ENCODE results near the gene CA9.

Gene CA9

DNA sequence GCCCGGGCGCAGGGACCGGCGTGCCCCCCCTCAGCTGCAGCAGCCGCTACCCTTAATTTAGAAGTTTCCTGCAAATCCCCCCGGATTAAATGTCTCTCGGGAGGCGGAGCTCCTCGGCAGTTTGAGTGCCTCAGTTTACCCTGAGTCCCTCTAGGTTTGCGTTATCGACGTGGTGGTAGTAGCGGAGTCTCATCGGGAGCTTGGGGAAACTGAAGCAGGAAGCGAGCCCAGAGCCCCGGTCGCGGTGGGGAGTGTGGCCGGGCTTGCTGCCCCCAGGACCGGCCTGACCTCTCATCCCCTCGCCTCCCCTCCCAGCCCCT is 16.5 kb downstream of the CA9 start:
- 0% methylated on average over 9 of the region's 21 CpGs for WGBS (ENCODE audit: insufficient coverage)
- Histone ChIP-seq H3K9me3 (ENCODE audit: control extremely low read depth in 1 of 5, control insufficient read depth in 4 of 5, insufficient read depth in 2 of 5, low read depth in 1 of 5, low read length in 4 of 5) (no peaks in the 10 kb centered on the region), H3K27me3 (replicated peaks in 2 of 5; ENCODE audit: control insufficient read depth in 4 of 5, insufficient read depth in 5 of 5, low read length in 4 of 5) (no peaks in the 10 kb centered on the region), H3K27ac (ENCODE audit: insufficient read depth in 1 of 2, low read depth in 1 of 2, low read length in 2 of 2, poor library complexity in 1 of 2, severe bottlenecking in 2 of 2) (no peak overlapping the region), H3K4me1 (ENCODE audit: control extremely low read depth in 1 of 4, control insufficient read depth in 4 of 4, insufficient read depth in 4 of 4, low read length in 3 of 4) (peaks cover 0 to 19% (median 18%) of the 10 kb centered on the region in 4 experiments), H3K36me3 (ENCODE audit: control insufficient read depth in 4 of 4, insufficient read depth in 4 of 4, low read length in 3 of 4) (peaks cover 0 to 5% (median 2%) of the 10 kb centered on the region in 4 experiments), H3K4me3 (ENCODE audit: control insufficient read depth in 1 of 7, extremely low read depth in 1 of 7, insufficient read depth in 4 of 7, low read depth in 2 of 7, low read length in 6 of 7) (peak overlapping the region; percentile 44 to 87 (median 74))
- ChIA-PET POLR2A (interaction anchor here (0.7 to 1.4 kb wide), 2 partner anchors 15 to 18 kb away, joined by 3 read pairs; no protein-coding TSS in a partner anchor), CTCF (interaction anchor here (1.1 to 1.4 kb wide), 4 partner anchors 13 to 36 kb away, joined by 3 to 7 read pairs (median 4); partner anchors contain the start of genes CCDC107 and RMRP)
- no peak for DNase-seq

GRCh38 chr9:35690614-35691333 is 17.0 kb downstream of the CA9 start:
- whole genome bisulfite sequencing (ENCODE audit: insufficient coverage) = under 1% methylated on average over 39 of the region's 61 CpGs
- peak overlapping the region in 1 of 2 experiments; percentile 43 for H3K27ac ChIP-seq (ENCODE audit: insufficient read depth in 1 of 2, low read depth in 1 of 2, low read length in 2 of 2, poor library complexity in 1 of 2, severe bottlenecking in 2 of 2)
- H3K36me3 ChIP-seq (ENCODE audit: control insufficient read depth in 4 of 4, insufficient read depth in 4 of 4, low read length in 3 of 4) = peaks cover under 1 to 4% (median 2%) of the 10 kb centered on the region in 4 experiments
- H3K4me3 ChIP-seq (ENCODE audit: control insufficient read depth in 1 of 7, extremely low read depth in 1 of 7, insufficient read depth in 4 of 7, low read depth in 2 of 7, low read length in 6 of 7) = peak overlapping the region; percentile 52 to 87 (median 74)
- DNase-seq = peak; percentile 11 to 46 (median 39)
- CTCF ChIA-PET = interaction anchor here (1.1 to 2.6 kb wide), 12 partner anchors 10 to 38 kb away, joined by 3 to 7 read pairs (median 4); partner anchors contain the start of genes CCDC107 and RMRP
- peaks cover 0 to 19% (median 18%) of the 10 kb centered on the region in 4 experiments for H3K4me1 ChIP-seq (ENCODE audit: control extremely low read depth in 1 of 4, control insufficient read depth in 4 of 4, insufficient read depth in 4 of 4, low read length in 3 of 4)
- POLR2A ChIA-PET = interaction anchor here (0.7 to 1.4 kb wide), 2 partner anchors 16 to 17 kb away, joined by 3 read pairs; no protein-coding TSS in a partner anchor
- H3K9me3 ChIP-seq (ENCODE audit: control extremely low read depth in 1 of 5, control insufficient read depth in 4 of 5, insufficient read depth in 2 of 5, low read depth in 1 of 5, low read length in 4 of 5) = no peaks in the 10 kb centered on the region
- H3K27me3 ChIP-seq (replicated peaks in 2 of 5; ENCODE audit: control insufficient read depth in 4 of 5, insufficient read depth in 5 of 5, low read length in 4 of 5) = no peaks in the 10 kb centered on the region

GRCh38 chr9:35691334-35691650 is 17.6 kb downstream of the CA9 start:
- H3K4me3 ChIP-seq (ENCODE audit: control insufficient read depth in 1 of 7, extremely low read depth in 1 of 7, insufficient read depth in 4 of 7, low read depth in 2 of 7, low read length in 6 of 7) = peak overlapping the region; percentile 52 to 87 (median 74)
- peak overlapping the region in 1 of 2 experiments; percentile 43 for H3K27ac ChIP-seq (ENCODE audit: insufficient read depth in 1 of 2, low read depth in 1 of 2, low read length in 2 of 2, poor library complexity in 1 of 2, severe bottlenecking in 2 of 2)
- DNase-seq = peak in 2 of 3 donors; percentile 11 to 25
- no peaks in the 10 kb centered on the region for H3K27me3 ChIP-seq (replicated peaks in 2 of 5; ENCODE audit: control insufficient read depth in 4 of 5, insufficient read depth in 5 of 5, low read length in 4 of 5)
- WGBS (ENCODE audit: insufficient coverage) = 16% methylated on average over 10 of the region's 10 CpGs
- ChIA-PET CTCF (interaction anchor here (0.7 to 8.3 kb wide), 17 partner anchors 9 to 76 kb away, joined by 3 to 86 read pairs (median 3); partner anchors contain the start of genes ARHGEF39, CCDC107 and RMRP), POLR2A (interaction anchor here (0.6 to 1.4 kb wide), 3 partner anchors 17 to 34 kb away, joined by 3 read pairs; no protein-coding TSS in a partner anchor)
- H3K9me3 ChIP-seq (ENCODE audit: control extremely low read depth in 1 of 5, control insufficient read depth in 4 of 5, insufficient read depth in 2 of 5, low read depth in 1 of 5, low read length in 4 of 5) = no peaks in the 10 kb centered on the region
- H3K4me1 ChIP-seq (ENCODE audit: control extremely low read depth in 1 of 4, control insufficient read depth in 4 of 4, insufficient read depth in 4 of 4, low read length in 3 of 4) = peaks cover 0 to 19% (median 18%) of the 10 kb centered on the region in 4 experiments
- peaks cover 3 to 9% (median 6%) of the 10 kb centered on the region in 4 experiments for H3K36me3 ChIP-seq (ENCODE audit: control insufficient read depth in 4 of 4, insufficient read depth in 4 of 4, low read length in 3 of 4)

- Histone ChIP-seq H3K4me1 (ENCODE audit: control extremely low read depth in 1 of 4, control insufficient read depth in 4 of 4, insufficient read depth in 4 of 4, low read length in 3 of 4) (peaks cover 0 to 19% (median 18%) of the 10 kb centered on the region in 4 experiments), H3K9me3 (ENCODE audit: control extremely low read depth in 1 of 5, control insufficient read depth in 4 of 5, insufficient read depth in 2 of 5, low read depth in 1 of 5, low read length in 4 of 5) (no peaks in the 10 kb centered on the region), H3K36me3 (ENCODE audit: control insufficient read depth in 4 of 4, insufficient read depth in 4 of 4, low read length in 3 of 4) (peaks cover 8 to 14% (median 10%) of the 10 kb centered on the region in 4 experiments), H3K27me3 (replicated peaks in 2 of 5; ENCODE audit: control insufficient read depth in 4 of 5, insufficient read depth in 5 of 5, low read length in 4 of 5) (no peaks in the 10 kb centered on the region), H3K4me3 (ENCODE audit: control insufficient read depth in 1 of 7, extremely low read depth in 1 of 7, insufficient read depth in 4 of 7, low read depth in 2 of 7, low read length in 6 of 7) (peak overlapping the region in 1 of 7 experiments; percentile 85), H3K27ac (ENCODE audit: insufficient read depth in 1 of 2, low read depth in 1 of 2, low read length in 2 of 2, poor library complexity in 1 of 2, severe bottlenecking in 2 of 2) (no peak overlapping the region)
- POLR2A ChIA-PET = interaction anchor here (0.6 to 0.7 kb wide), 2 partner anchors 21 to 33 kb away, joined by 3 read pairs; no protein-coding TSS in a partner anchor
- 100% methylated on average over 5 of the region's 13 CpGs for WGBS (ENCODE audit: insufficient coverage)
- CTCF ChIA-PET = interaction anchor here (0.7 to 8.3 kb wide), 18 partner anchors 9 to 76 kb away, joined by 3 to 86 read pairs (median 3); partner anchors contain the start of genes ARHGEF39, CCDC107 and RMRP
- no peak for DNase-seq
These were observed 18.1 kb downstream of the CA9 start for GRCh38 chr9:35691757-35692301.

DNA sequence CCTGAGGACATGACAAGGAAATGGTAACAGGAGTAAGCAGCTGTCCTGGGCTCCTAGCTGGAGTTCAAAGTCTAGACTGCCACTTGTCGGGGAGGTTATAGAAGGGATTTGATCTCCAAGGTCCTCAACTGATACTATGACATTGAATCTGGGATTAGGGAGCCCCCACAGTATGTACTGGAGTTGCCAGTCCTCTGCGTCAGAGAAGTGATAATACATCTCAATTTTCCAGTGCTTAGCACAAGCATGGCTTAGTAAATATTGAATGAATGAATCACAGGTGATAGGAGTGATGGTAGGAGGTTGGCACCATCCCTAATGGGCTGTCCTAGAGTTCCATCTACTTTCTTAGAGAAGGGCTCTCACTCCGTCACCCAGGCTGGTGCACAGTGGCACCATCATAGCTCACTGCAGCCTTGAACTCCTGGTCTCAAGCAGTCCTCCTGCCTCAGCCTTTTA is 22.2 kb downstream of the CA9 start:
- peaks cover 0 to 6% (median 4%) of the 10 kb centered on the region in 4 experiments for H3K4me1 ChIP-seq (ENCODE audit: control extremely low read depth in 1 of 4, control insufficient read depth in 4 of 4, insufficient read depth in 4 of 4, low read length in 3 of 4)
- no peaks in the 10 kb centered on the region for H3K27me3 ChIP-seq (replicated peaks in 2 of 5; ENCODE audit: control insufficient read depth in 4 of 5, insufficient read depth in 5 of 5, low read length in 4 of 5)
- ChIA-PET CTCF (interaction anchor here (1.1 to 8.3 kb wide), 30 partner anchors 8 to 183 kb away, joined by 3 to 86 read pairs (median 10); partner anchors contain the start of genes ARHGEF39, CA9, CCDC107 and CREB3), POLR2A (interaction anchor here (0.6 to 1.5 kb wide), 2 partner anchors 38 to 120 kb away, joined by 3 to 4 read pairs; partner anchors contain the start of genes CCDC107 and RMRP)
- DNase-seq = no peak
- no peak overlapping the region for H3K27ac ChIP-seq (ENCODE audit: insufficient read depth in 1 of 2, low read depth in 1 of 2, low read length in 2 of 2, poor library complexity in 1 of 2, severe bottlenecking in 2 of 2)
- no peaks in the 10 kb centered on the region for H3K9me3 ChIP-seq (ENCODE audit: control extremely low read depth in 1 of 5, control insufficient read depth in 4 of 5, insufficient read depth in 2 of 5, low read depth in 1 of 5, low read length in 4 of 5)
- peaks cover 35 to 56% (median 50%) of the 10 kb centered on the region in 4 experiments for H3K36me3 ChIP-seq (ENCODE audit: control insufficient read depth in 4 of 4, insufficient read depth in 4 of 4, low read length in 3 of 4)
- H3K4me3 ChIP-seq (ENCODE audit: control insufficient read depth in 1 of 7, extremely low read depth in 1 of 7, insufficient read depth in 4 of 7, low read depth in 2 of 7, low read length in 6 of 7) = no peak overlapping the region
- 100% methylated on average over 1 of the region's 3 CpGs for WGBS (ENCODE audit: insufficient coverage)

DNA sequence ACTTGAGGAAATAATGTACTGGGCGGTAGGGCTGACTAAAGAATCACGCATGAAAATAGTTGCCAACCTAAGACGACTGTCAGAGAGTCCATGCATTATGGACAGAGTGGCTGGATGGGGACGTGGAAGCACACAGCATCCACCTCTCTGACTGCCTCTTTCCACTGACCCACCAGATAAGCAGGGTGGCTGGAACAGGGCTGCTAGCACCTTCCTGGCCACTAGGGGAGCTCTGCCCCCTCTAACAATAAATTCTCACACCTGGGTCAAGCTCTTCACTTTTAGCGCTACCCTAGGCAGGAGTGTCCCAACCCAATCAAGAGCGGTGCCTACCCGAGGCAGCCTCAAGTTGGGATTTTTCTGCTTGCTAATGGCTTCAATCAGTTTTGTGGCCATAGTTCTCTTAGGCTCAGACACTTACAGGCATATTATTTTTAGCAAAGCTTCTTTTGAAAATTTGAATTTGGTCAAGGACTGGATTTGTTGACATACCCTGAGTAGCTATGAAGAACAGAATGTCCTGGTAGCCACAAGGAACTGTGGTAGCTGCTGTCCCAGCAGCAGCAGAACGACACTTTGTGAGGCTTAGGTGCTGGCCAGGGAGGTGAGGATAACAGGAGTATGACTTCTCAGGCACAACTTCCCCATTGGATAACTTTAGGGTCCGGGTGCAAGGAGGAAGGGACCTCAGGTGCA is 22.9 kb downstream of the CA9 start:
- no peaks in the 10 kb centered on the region for H3K9me3 ChIP-seq (ENCODE audit: control extremely low read depth in 1 of 5, control insufficient read depth in 4 of 5, insufficient read depth in 2 of 5, low read depth in 1 of 5, low read length in 4 of 5)
- 61% methylated on average over 7 of the region's 9 CpGs for WGBS (ENCODE audit: insufficient coverage)
- ChIA-PET POLR2A (interaction anchor here (1.5 kb wide), 1 partner anchor 39 kb away, joined by 3 read pairs; the partner anchor contains the start of genes CCDC107 and RMRP), CTCF (interaction anchor here (1.1 to 8.3 kb wide), 31 partner anchors 8 to 182 kb away, joined by 3 to 86 read pairs (median 9); partner anchors contain the start of genes ARHGEF39, CA9, CCDC107 and CREB3)
- peaks cover 37 to 63% (median 56%) of the 10 kb centered on the region in 4 experiments for H3K36me3 ChIP-seq (ENCODE audit: control insufficient read depth in 4 of 4, insufficient read depth in 4 of 4, low read length in 3 of 4)
- H3K27ac ChIP-seq (ENCODE audit: insufficient read depth in 1 of 2, low read depth in 1 of 2, low read length in 2 of 2, poor library complexity in 1 of 2, severe bottlenecking in 2 of 2) = no peak overlapping the region
- no peaks in the 10 kb centered on the region for H3K27me3 ChIP-seq (replicated peaks in 2 of 5; ENCODE audit: control insufficient read depth in 4 of 5, insufficient read depth in 5 of 5, low read length in 4 of 5)
- no peak overlapping the region for H3K4me3 ChIP-seq (ENCODE audit: control insufficient read depth in 1 of 7, extremely low read depth in 1 of 7, insufficient read depth in 4 of 7, low read depth in 2 of 7, low read length in 6 of 7)
- H3K4me1 ChIP-seq (ENCODE audit: control extremely low read depth in 1 of 4, control insufficient read depth in 4 of 4, insufficient read depth in 4 of 4, low read length in 3 of 4) = no peaks in the 10 kb centered on the region
- peak; percentile 38 to 48 (median 46) for DNase-seq
